Spleen (tissue), 7 donors: ENCODE results near the gene SLIT1.

ENCODE experiments used
- POLR2A ChIP-seq, 3 donors: fragments of 450-650 bp; IDR thresholded peaks; one replicate each; pipeline ENCODE4 v1.5.1; 2017; ENCODE audit warnings: antibody characterized with exemption in 3 of 3, mild to moderate bottlenecking in 1 of 3
- POLR2AphosphoS5 ChIP-seq, 3 donors: sonication (generic); formaldehyde crosslinking; IDR thresholded peaks; one replicate each; pipeline ENCODE4 v1.5.1; 2017; ENCODE audit warnings: antibody characterized with exemption in 3 of 3
- TF ChIP-seq, protein P1 (sequence below), 11 experiments: fragments of 200-600 bp in 7 of 11; fragments of 450-650 bp in 4 of 11; sonication (generic) in 4 of 11; IDR thresholded peaks in 8 of 11; conservative IDR thresholded peaks in 3 of 11; 1 replicate in 7 of 11; 2 replicates in 4 of 11; pipeline versions ENCODE4 v1.4.0 to v1.8.0; 2016 to 2021; ENCODE audit warnings: antibody characterized with exemption in 11 of 11, inconsistent platforms in 4 of 11, mild to moderate bottlenecking in 1 of 11
- donor health status: DM: no; HTN: no; CAD: no; lungs with moderate emphysema.
- donor health status: DM: no; HTN: no; CAD: no.
- donor health status: DM: no; HTN: no; CAD: no.

DNA sequence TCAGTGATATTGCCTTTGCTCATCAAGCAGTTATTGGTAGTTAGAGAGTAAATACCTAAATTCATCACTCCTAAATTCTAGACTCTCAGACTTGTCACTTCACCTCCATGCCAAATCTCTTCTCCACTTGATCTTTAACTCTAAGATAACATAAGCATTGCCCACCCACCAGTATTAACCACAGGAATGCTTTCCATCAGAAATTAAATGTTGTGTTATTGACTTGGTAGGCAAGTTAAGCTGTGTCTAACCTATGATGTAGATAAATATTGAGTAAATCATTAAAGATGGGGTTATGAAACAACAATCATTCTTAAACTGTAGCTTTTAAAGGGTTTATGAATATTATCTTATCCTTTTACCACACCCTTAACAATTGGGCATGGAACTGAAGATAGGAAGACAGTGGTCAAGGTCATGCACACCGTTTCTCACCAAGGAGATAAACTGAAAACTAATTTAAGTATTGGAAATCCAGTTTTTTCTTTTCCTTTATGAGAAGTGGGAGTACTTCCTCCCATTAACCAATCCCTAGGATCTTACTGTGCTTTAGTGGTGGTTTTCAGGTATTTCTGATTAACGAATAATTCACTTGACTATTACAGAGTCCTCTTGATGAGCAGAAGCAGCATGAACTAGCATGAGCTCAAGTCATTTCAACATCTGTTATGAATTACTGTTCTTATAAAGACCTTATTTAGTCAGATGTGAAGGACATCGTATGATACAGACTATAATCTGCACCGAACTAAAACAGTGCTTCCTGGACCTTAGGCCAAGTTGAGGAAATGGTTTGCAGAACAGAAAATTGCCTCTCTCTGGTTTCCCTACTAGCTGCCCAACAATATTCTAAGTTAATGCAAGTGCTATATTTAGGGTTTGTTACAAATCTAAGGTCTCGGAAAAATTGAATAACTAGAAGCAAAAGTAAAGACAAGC is 211.7 kb downstream of the SLIT1 start:
- TF ChIP-seq, protein P1, sequence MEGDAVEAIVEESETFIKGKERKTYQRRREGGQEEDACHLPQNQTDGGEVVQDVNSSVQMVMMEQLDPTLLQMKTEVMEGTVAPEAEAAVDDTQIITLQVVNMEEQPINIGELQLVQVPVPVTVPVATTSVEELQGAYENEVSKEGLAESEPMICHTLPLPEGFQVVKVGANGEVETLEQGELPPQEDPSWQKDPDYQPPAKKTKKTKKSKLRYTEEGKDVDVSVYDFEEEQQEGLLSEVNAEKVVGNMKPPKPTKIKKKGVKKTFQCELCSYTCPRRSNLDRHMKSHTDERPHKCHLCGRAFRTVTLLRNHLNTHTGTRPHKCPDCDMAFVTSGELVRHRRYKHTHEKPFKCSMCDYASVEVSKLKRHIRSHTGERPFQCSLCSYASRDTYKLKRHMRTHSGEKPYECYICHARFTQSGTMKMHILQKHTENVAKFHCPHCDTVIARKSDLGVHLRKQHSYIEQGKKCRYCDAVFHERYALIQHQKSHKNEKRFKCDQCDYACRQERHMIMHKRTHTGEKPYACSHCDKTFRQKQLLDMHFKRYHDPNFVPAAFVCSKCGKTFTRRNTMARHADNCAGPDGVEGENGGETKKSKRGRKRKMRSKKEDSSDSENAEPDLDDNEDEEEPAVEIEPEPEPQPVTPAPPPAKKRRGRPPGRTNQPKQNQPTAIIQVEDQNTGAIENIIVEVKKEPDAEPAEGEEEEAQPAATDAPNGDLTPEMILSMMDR (IDR thresholded peaks at IDR 0.05 in 8 of 11, conservative IDR thresholded peaks at IDR 0.05 in 3 of 11) = no peak
- TF ChIP-seq POLR2AphosphoS5 (IDR thresholded peaks at IDR 0.05) (no peak), POLR2A (IDR thresholded peaks at IDR 0.05) (no peak)
